Chondrocyte (in vitro differentiated cells): ENCODE measurements around the gene APP. TPM values are rescaled to one million over a fixed set of nuclear protein-coding genes. Genes with fewer than 3 reads are reported as not detected.

ENCODE experiments used
- DNase-seq: peaks from one replicate; pipeline ENCODE4 v3.0.0; 2021; ENCODE audit warnings: mixed read lengths, low spot score
- H3K27ac Mint-ChIP-seq: one replicate; pipeline ENCODE4 v1.8.0; 2021; ENCODE audit warnings: mild to moderate bottlenecking, moderate library complexity, mixed read lengths; ENCODE audit not compliant: unreplicated experiment
- H3K27me3 Mint-ChIP-seq: 2 replicates; pipeline ENCODE4 v1.8.0; 2021; ENCODE audit warnings: low read depth, mixed read lengths
- H3K36me3 Mint-ChIP-seq: 2 replicates; pipeline ENCODE4 v1.8.0; 2021; ENCODE audit warnings: low read depth, mixed read lengths
- H3K4me1 Mint-ChIP-seq: 2 replicates; pipeline ENCODE4 v1.8.0; 2021; ENCODE audit warnings: low read depth, mild to moderate bottlenecking, mixed read lengths
- H3K4me3 Mint-ChIP-seq: one replicate; pipeline ENCODE4 v1.8.0; 2021; ENCODE audit warnings: mild to moderate bottlenecking, moderate library complexity, mixed read lengths; ENCODE audit not compliant: unreplicated experiment
- H3K9me3 Mint-ChIP-seq: 2 replicates; pipeline ENCODE4 v1.8.0; 2021; ENCODE audit warnings: low read depth, mixed read lengths
- CTCF ChIP-seq: fragments of 200-600 bp; sonication (generic); IDR thresholded peaks from 2 replicates; pipeline ENCODE4 v1.5.0; 2021; ENCODE audit warnings: antibody characterized with exemption, mild to moderate bottlenecking, moderate library complexity
- total RNA-seq: library from RNA; stranded (reverse); gene quantifications from 3 replicates; pipeline ENCODE4 v1.2.1, GENCODE V29; 2021

Gene APP
- total RNA-seq, 1 donor from 2014 or later: 442 TPM

GRCh38 chr21:26118938-26119540 is 51.5 kb downstream of the APP start:
- Mint-ChIP-seq H3K36me3 (no peaks in the 10 kb centered on the region), H3K9me3 (no peaks in the 10 kb centered on the region), H3K27ac (no peak overlapping the region), H3K27me3 (no peaks in the 10 kb centered on the region), H3K4me1 (peaks cover 44% of the 10 kb centered on the region), H3K4me3 (no peak overlapping the region)
- DNase-seq: no peak
- TF ChIP-seq CTCF: no peak

- DNase-seq: no peak
- no peak overlapping the region for H3K27ac Mint-ChIP-seq
- no peak for TF ChIP-seq CTCF
- H3K27me3 Mint-ChIP-seq: no peaks in the 10 kb centered on the region
- H3K9me3 Mint-ChIP-seq: no peaks in the 10 kb centered on the region
- H3K4me3 Mint-ChIP-seq: no peak overlapping the region
- H3K4me1 Mint-ChIP-seq: peaks cover 36% of the 10 kb centered on the region
- H3K36me3 Mint-ChIP-seq: no peaks in the 10 kb centered on the region
Measured at GRCh38 chr21:26117972-26118367, 52.6 kb downstream of the APP start.

- Mint-ChIP-seq H3K9me3 (no peaks in the 10 kb centered on the region), H3K4me3 (no peak overlapping the region), H3K27ac (no peak overlapping the region), H3K27me3 (no peaks in the 10 kb centered on the region), H3K4me1 (peaks cover 38% of the 10 kb centered on the region), H3K36me3 (no peaks in the 10 kb centered on the region)
- no peak for TF ChIP-seq CTCF
- no peak for DNase-seq
Measured at GRCh38 chr21:26117324-26117971, 53.1 kb downstream of the APP start.

GRCh38 chr21:26116456-26117011 is 54.0 kb downstream of the APP start:
- TF ChIP-seq CTCF: no peak
- Mint-ChIP-seq H3K4me3 (peak overlapping the region; percentile 6), H3K36me3 (no peaks in the 10 kb centered on the region), H3K27me3 (no peaks in the 10 kb centered on the region), H3K4me1 (peaks cover 45% of the 10 kb centered on the region), H3K9me3 (no peaks in the 10 kb centered on the region), H3K27ac (peak overlapping the region; percentile 71)
- no peak for DNase-seq

- no peak for TF ChIP-seq CTCF
- no peak overlapping the region for H3K4me3 Mint-ChIP-seq
Measured at GRCh38 chr21:26115899-26116298, 54.7 kb downstream of the APP start.

More at GRCh38 chr21:26115899-26116298, 54.7 kb downstream of the APP start:
- Mint-ChIP-seq H3K27ac (no peak overlapping the region), H3K27me3 (no peaks in the 10 kb centered on the region), H3K4me1 (peaks cover 45% of the 10 kb centered on the region), H3K9me3 (no peaks in the 10 kb centered on the region), H3K36me3 (peaks cover 1% of the 10 kb centered on the region)
- no peak for DNase-seq
